Activated CD8-positive, alpha-beta memory T cell treated with anti-CD3 and anti-CD28 coated beads, Interleukin-2, amount 50 U/mL, for 4 hours (primary cell): ENCODE results near the gene GALNT5.
"Not testable (repeated sequence)": the region's sequence is repeated elsewhere in the genome, so short reads cannot be mapped to it uniquely, and the experiment has no call there.

ENCODE experiments used
- DNase-seq: peaks from one replicate; pipeline ENCODE4 v3.0.0-alpha.2; 2020

The GALNT5 gene

DNA sequence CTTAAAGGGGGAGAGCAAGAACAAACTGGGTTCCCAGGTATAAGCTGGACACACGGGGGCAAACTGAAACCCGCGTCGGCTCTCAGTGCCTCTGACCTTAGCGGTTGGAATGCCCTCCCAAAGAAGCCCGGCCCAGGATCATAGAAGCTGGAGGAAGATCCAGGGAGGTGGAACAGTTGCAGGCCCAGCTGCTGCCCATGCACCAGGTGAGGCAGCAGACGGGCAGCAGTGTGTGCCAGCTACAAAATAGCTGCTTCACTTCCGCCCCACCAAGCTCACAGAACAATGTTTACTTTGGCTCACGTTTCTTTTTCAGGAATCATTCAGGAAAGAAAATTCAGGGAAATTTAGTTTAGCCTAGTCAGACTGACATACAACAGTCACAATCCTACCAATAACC lies 72.0 kb downstream of the GALNT5 start:
- no peak for DNase-seq

DNA sequence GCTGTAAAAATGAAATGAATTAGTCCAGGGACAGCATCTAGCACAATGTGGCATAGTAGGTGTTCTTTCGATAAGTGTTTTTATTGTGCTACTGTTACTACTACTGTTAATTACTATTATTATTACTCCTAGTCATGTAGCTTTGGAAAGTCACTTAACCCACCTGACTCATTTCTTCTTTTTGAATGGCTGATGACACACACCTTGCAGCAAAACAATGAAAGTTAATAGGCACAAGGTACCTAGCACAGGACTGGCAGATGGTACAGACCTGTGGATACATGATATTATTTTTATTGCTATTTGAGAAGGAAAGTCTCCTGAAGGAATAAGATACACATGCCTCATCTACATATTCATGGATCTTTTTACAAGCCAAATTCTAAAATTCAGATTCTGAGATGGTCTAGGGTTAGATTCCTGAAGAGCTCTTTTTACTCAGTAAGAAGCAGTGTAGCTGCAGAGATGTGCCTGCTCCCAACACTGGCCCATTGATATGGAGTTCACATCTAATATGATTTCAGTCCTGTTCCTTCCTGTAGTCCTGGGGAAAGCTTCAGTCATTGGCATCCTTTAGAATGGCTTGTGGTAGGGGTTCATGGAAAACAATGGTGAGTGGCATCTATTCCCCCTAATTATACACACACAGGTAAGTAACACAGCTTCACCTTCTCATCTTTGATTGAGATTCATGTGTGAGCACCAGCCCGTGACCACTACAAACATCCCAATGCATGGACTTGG lies 76.0 kb downstream of the GALNT5 start:
- no peak for DNase-seq

DNA sequence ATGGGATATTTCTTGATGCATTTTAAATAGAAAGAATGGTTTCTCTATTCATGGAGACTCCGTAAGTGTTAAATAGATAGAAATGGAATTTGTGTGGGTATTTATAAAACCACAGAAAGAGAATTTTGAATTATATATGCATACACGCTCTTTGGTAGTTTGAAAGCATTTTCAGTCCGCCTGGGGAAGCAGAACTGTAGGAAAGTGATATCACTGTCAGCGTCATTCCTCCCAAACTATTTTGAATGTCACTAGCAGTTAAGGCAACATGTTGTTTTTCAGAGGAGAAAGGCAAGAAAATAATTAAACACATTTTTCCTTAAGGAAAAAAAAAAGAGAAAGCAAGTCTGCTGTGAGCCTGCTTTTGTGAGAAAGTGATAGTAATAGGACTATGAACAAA lies 76.8 kb downstream of the GALNT5 start:
- no peak for DNase-seq

DNA sequence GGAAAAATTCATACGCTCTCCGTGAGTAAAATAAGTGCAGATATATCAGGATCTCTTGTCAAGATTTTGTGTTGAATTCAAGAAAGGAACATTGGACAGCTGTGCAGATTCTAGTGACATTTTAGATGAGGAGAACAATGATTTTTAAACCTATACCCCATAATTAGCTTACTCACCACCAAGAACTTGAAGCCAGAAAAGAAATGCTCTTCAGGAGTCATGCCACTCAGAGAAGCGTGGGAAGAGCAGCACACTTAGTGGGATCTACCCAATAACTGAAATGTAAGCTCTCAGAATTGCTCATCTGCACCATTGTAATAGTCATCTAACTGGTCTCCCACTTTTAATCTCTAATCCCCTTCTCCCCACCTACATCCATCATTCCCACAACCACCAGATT lies 77.3 kb downstream of the GALNT5 start:
- no peak for DNase-seq

DNA sequence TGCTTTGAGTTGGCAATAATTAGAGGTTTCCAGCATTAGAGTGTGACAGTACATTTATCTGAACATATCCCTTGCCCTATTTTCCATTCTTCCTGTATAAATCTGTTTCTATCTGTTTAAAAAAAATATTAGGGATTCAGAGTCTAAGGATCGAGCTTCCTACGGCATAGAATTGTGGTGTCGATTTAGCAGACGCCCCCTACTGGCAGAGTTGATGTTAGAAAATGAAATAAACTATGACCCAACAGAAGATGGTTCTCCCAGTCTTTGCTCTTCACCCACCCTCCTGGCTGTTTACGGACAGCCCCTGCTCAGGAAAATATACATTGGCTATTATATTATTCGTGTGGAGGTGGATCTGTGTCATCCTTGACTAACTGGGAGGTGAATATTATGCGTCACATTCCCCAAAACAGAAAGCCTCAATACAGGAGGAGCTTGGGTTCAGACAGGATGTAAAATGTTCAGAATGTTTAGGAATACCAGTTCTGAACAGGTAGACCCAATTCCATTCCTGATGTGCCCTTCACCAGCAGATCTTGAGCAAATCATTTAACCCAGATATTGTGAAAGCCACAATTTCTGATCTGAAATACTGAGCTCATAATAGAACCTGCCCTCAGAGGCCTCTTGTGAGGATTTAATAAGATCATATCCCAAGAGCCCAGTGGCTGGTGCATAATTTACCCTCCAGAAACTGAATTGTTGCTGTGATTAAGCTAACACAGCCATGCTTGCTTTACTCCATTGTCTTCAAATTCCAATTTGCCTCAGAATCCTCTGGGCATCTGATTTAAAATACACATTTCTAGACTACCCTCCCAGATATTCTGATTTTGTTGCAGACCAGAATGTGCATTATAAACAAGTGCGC lies 78.9 kb downstream of the GALNT5 start:
- peak; percentile 36 for DNase-seq

DNA sequence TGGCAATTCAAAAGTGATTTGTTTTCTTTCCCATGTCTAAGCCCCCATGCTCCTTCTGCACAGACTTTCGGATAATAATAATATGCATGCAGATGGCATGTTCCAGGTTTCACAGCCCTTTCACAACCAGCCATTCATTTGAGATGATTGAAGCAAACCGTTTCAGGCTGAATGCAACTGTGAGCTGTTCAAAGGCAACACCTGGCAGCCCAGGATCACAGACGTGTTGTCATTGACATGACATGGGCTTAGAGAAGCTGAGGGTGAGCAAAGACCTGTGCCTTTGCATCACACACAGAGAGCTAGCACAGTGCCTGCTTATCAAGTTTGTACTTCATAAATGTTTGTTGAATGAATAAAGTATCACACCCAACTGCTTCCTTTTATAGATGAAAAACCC lies 80.5 kb downstream of the GALNT5 start:
- DNase-seq: no peak

DNA sequence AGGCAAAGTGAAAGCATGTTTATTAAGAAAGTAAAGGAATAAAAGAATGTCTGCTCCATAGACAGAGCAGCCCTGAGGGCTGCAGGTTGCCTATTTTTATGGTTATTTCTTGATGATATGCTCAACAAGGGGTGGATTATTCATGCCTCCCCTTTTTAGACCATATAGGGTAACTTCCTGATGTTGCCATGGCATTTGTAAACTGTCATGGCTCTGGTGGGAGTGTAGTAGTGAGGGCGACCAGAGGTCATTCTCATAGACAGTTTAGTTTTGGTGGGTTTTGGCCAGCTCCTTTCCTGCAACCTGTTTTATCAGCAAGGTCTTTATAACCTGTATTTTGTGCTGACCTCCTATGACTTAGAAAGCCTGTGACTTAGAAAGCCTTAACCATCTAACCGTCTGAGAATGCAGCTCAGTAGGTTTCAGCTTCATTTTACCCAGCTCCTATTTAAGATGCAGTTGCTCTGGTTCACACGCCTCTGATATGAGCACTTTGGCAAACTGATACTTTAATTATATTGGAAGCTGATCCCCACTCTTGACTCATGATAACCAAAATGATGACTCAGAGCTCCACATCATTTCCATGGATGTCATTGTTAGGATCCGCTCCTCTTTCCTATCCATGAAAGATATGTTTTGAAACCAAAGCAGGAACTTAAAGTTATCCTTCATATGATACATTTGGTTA lies 82.6 kb downstream of the GALNT5 start:
- DNase-seq: no peak

DNA sequence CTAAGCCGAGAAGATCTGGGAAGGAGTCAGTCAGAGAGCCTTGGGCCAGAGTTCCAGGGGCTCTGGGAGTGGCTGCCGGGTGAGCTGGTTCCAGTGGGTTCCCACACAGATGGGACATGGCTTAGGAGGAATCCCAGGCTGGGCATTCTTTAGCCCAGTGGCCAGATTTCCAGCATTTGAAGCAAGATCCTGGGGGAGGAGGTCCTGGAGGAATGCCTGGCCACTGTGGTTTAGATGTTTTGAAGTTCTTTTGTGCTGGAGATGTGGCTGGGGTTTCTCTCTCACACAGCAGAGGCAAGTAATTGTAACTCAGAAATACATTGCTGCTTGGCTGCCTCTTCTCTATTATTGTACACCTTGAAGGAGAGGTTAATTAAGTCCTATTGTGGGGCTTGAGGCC lies 83.9 kb downstream of the GALNT5 start:
- DNase-seq: not testable (repeated sequence)

DNA sequence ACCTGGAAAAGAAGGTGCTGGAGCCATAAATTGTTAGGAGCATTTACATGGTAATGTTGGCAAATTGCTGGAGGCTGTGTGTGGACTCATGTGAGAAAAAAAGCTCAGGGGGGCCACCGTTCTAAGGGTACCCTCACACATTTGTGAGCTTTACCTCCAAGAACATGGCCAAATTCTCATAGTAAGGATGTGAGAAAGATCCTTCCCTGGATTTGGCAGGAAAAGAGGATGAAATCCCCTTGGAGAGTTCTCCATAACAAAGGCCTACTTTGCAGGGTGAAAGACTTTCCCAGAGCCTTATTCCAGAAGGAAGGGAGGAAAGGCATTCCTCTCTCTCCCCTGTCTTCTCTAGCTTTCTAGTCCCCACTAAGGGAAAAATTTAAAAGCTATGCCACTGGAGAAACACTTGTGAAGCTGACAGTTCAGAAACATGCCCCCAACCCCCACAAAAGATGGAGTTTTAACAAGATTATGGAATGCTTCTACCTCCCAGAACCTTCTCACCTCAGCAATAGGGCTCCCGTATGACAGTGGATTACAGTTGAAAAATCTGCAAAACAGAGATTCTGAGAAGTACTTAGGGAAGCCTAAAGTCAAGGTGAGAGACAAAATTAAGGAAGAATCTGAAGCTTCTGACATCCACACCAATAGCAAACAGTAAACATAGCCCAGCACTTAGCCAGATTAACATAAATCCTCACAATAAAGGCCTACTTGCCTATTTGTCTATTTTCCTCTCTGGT lies 88.3 kb downstream of the GALNT5 start:
- DNase-seq: no peak

DNA sequence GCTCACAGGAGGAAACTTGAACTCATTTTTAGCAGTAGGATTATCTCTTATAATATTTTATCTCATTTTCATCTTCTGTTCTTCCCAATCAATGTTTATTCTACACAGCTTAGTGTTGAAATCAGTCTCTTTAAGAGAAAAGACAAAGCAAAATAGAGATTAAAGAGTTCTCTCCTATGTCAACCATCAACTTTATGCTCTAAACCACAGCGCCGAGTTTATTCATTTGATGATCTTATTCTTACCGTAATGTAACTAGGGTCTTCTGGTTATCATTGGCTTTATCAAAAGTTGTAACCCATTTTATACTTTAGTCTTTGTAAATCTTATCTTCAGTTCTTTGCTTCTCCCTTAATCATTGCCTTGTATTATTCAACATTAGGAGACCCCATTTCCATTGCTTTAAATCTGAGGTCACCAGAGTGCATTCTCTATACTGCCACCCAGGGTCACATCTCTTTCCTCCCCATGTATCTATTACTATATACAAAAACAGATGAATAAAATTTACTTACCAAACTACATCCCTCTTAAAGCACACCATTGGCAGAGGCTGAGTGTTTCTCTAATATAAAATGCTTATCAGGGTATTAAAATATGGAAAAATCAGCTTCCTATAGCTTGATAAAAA lies 90.9 kb downstream of the GALNT5 start:
- no peak for DNase-seq

DNA sequence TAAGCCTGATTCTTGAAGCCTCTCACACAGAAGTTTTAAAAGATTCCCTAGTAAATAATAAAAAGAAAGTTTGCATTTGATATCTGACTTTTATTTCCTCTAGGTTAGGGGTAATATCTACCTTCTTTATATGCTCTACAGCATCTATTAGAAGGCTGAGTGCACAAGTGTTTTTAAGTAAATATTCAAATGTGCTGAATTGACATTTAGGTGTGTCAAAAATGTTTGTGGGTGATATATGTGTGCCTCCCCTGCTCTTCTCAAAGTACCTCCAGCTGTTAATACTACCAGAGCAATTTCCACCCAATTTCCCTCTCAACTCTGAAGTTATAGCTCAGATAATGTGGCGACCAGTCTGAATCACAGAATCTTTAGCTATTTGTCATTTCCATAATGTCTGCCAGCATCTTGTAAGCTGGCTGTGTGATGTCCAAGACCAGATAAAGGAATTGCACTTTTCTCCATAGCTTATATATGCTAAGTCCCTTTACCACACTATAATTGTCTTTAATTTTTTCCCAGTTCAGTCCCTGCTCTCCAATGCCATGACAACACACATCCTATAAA lies 92.5 kb downstream of the GALNT5 start:
- no peak for DNase-seq

DNA sequence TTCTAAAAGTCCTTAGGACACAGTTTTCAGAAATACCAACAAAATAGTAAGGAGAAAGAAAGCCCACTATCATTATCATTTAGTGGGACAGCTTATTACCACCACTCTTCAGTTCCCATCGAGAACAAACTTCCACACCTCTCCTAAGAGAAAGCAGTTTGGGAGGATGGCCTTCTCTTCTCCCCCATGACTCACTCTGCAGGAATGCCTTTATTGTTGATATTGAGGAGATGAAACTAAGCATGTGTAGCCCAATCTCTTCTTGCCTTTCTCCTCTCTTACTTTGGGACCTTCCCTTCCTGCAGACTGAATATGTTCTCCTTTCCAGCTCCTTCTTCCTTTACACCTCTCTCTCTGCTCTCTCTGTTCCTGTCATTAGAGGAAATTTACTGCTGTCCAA lies 98.1 kb downstream of the GALNT5 start:
- DNase-seq: no peak

DNA sequence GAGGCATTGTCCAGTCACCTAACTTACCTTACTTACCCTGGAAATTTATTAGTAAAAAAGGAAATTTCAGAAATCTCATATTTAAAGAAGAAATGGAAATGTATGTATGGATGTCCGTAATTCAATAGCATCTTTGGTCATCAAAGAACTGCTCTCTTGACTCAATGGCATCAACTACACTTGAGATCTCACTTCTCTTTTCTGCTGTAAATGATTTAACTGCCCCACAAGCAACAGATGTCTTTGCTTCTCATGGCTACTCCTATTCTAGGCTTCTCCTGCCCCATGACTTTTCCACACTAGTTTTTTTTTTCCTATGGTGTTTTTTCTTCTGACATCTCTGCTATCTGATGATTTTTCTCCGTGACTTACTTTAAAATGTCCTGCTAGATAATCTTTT lies 102.1 kb downstream of the GALNT5 start:
- no peak for DNase-seq

DNA sequence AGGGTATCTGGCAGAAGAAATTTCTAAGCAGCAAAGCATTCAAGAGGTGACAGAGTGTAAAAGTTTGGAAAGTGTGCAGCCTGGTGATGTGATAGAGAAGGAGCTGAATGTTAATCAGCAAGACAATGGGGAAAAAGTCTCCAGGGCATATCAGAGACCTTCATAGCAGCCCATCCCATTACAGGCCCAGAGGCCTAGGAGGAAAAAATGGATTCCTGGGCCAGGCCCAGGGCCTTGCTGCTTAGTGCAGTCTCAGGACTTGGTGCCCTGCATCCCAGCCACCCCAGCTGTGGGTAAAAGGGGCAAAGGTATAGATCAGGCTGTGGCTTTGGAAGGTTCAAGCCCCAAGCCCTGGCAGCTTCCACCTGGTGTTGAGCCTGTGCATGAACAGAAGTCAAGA lies 104.0 kb downstream of the GALNT5 start:
- DNase-seq: no peak

DNA sequence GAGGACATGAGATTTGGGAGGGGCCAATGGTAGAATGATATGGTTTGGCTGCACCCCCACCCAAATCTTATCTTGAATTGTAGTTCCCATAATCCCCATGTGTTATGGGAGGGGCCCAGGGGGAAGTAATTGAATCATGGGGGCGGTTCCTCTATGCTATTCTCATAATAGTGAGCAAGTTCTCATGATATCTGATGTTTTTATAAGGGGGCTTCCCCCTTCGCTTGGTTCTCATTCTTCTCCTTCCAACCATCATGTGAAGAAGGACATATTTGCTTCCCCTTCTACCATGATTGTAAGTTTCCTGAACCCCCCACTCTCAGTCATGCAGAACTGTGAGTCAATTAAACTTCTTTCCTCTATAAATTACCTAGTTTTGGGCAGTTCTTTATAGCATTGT lies 105.1 kb downstream of the GALNT5 start:
- DNase-seq: no peak

DNA sequence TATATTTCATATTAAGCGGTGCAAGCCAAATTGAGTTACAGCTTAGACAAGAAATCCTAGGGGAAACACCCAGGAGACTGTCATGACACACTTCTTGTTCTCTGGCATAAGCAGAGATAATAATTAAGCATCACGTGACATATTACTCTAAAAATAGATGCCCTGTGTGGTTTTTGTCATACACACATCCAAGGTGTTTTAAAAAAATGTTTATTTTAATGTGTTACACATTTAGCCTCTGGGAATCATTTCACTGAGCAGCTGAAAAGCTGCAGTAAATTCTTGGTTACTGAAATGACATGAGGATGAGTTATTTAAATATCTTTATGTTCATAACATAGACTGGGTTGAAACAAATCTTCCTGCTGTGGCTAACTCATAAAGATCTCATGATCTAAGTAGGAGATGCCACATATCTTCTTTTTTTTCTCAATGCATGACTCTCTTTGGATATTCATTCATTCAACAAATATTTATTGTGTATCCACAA lies 106.2 kb downstream of the GALNT5 start:
- DNase-seq: no peak
